Loucy (cell line): ENCODE data around the gene APOBEC3F.
"Not testable (repeated sequence)": the region's sequence is repeated elsewhere in the genome, so short reads cannot be mapped to it uniquely, and the experiment has no call there.

ENCODE experiments used
- EZH2phosphoT487 ChIP-seq: fragments of 200-600 bp; IDR thresholded peaks from 2 replicates; pipeline ENCODE4 v1.6.1; 2018; ENCODE audit warnings: antibody characterized with exemption, mild to moderate bottlenecking, moderate library complexity, borderline replicate concordance
- TF ChIP-seq, protein P1 (sequence below): fragments of 200-600 bp; sonication (generic); conservative IDR thresholded peaks from 2 replicates; pipeline ENCODE4 v1.5.1; 2014; ENCODE audit warnings: mild to moderate bottlenecking, antibody characterized with exemption, low read length

GRCh38 chr22:39063904-39064303, 23.2 kb downstream of the APOBEC3F start:
- TF ChIP-seq, protein P1, sequence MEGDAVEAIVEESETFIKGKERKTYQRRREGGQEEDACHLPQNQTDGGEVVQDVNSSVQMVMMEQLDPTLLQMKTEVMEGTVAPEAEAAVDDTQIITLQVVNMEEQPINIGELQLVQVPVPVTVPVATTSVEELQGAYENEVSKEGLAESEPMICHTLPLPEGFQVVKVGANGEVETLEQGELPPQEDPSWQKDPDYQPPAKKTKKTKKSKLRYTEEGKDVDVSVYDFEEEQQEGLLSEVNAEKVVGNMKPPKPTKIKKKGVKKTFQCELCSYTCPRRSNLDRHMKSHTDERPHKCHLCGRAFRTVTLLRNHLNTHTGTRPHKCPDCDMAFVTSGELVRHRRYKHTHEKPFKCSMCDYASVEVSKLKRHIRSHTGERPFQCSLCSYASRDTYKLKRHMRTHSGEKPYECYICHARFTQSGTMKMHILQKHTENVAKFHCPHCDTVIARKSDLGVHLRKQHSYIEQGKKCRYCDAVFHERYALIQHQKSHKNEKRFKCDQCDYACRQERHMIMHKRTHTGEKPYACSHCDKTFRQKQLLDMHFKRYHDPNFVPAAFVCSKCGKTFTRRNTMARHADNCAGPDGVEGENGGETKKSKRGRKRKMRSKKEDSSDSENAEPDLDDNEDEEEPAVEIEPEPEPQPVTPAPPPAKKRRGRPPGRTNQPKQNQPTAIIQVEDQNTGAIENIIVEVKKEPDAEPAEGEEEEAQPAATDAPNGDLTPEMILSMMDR = not testable (repeated sequence)
- not testable (repeated sequence) for TF ChIP-seq EZH2phosphoT487
